ENCODE data around the gene PRKCQ.

- TF ChIP-seq GATA3 (IDR thresholded peaks at IDR 0.05; ENCODE audit: low read depth, low read length) (no peak), GATA2 (IDR thresholded peaks at IDR 0.05; ENCODE audit: low read depth, low read length) (no peak)
Measured at GRCh38 chr10:6622921-6623320, 42.8 kb upstream of the PRKCQ start.

Measured in SH-SY5Y (cell line).